BE2C (cell line): ENCODE measurements around the gene SEMA3G.

ENCODE experiments used
- DNase-seq: peaks from one replicate; pipeline ENCODE4 v3.0.0-alpha.2; 2020
- H3K27me3 ChIP-seq: fragments of 250-450 bp; sonication (Bioruptor Pico); 2 replicates; pipeline ENCODE4 v1.5.1; 2020; ENCODE audit warnings: mild to moderate bottlenecking
- H3K36me3 ChIP-seq: fragments of 250-450 bp; sonication (Bioruptor Pico); 2 replicates; pipeline ENCODE4 v1.5.1; 2020; ENCODE audit warnings: mild to moderate bottlenecking
- H3K4me1 ChIP-seq: fragments of 250-450 bp; sonication (Bioruptor Pico); 2 replicates; pipeline ENCODE4 v1.5.1; 2020
- H3K4me3 ChIP-seq: 2 replicates; pipeline ENCODE4 v1.5.1; 2011; ENCODE audit warnings: low read depth, low read length
- H3K9me3 ChIP-seq: fragments of 250-450 bp; sonication (Bioruptor Pico); 2 replicates; pipeline ENCODE4 v1.5.1; 2020
- TF ChIP-seq, protein P1 (sequence below): IDR thresholded peaks from 2 replicates; pipeline ENCODE4 v1.5.1; 2012; ENCODE audit warnings: mild to moderate bottlenecking, low read depth, low read length

Gene SEMA3G

DNA sequence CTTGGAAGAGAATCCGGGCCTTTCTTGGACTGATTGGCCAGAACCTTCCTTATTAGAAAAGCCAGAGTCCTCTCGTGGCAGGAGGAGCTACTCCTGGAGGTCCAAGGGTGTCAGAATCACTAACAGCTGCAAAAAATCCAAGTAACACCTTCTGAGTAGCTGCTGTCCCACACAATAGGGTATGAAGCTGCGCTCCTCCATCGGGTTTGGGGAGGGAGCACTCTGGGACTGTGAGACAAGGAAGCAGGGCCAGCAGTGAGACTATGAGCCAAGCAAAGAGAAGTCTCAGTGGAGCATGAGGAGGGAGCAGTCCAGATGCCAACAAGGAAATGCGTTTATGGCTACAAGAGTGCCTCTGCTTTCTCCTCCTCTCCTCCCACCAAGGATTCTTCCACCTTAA is 21.7 kb downstream of the SEMA3G start:
- Histone ChIP-seq H3K4me3 (no peak overlapping the region), H3K36me3 (no peaks in the 10 kb centered on the region), H3K4me1 (no peaks in the 10 kb centered on the region), H3K9me3 (no peaks in the 10 kb centered on the region), H3K27me3 (no peaks in the 10 kb centered on the region)
- TF ChIP-seq, protein P1, sequence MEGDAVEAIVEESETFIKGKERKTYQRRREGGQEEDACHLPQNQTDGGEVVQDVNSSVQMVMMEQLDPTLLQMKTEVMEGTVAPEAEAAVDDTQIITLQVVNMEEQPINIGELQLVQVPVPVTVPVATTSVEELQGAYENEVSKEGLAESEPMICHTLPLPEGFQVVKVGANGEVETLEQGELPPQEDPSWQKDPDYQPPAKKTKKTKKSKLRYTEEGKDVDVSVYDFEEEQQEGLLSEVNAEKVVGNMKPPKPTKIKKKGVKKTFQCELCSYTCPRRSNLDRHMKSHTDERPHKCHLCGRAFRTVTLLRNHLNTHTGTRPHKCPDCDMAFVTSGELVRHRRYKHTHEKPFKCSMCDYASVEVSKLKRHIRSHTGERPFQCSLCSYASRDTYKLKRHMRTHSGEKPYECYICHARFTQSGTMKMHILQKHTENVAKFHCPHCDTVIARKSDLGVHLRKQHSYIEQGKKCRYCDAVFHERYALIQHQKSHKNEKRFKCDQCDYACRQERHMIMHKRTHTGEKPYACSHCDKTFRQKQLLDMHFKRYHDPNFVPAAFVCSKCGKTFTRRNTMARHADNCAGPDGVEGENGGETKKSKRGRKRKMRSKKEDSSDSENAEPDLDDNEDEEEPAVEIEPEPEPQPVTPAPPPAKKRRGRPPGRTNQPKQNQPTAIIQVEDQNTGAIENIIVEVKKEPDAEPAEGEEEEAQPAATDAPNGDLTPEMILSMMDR: no peak
- DNase-seq: no peak

DNA sequence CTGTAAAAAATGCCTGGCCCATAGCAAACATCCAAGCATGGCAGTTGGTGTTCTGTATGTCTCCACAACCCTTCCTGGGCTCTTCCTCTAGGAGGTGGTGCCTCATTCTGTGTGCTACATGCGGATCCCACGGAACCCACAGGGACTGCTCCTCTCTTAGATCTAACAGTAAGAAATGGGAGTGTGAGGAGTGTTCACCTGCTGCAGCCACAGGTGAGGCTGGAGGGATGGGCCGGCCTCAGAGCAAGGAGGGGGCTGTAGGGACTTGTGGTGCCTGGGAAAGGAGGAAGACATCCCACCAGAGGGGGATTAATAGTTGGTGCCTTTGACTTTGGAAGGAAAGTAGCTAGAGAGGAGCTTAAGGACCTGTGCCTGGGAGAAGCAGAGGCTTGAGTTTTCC is 22.2 kb downstream of the SEMA3G start:
- no peaks in the 10 kb centered on the region for H3K36me3 ChIP-seq
- TF ChIP-seq, protein P1: no peak
- no peaks in the 10 kb centered on the region for H3K9me3 ChIP-seq
- DNase-seq: no peak
- H3K4me1 ChIP-seq: no peaks in the 10 kb centered on the region
- H3K27me3 ChIP-seq: no peaks in the 10 kb centered on the region
- no peak overlapping the region for H3K4me3 ChIP-seq

DNA sequence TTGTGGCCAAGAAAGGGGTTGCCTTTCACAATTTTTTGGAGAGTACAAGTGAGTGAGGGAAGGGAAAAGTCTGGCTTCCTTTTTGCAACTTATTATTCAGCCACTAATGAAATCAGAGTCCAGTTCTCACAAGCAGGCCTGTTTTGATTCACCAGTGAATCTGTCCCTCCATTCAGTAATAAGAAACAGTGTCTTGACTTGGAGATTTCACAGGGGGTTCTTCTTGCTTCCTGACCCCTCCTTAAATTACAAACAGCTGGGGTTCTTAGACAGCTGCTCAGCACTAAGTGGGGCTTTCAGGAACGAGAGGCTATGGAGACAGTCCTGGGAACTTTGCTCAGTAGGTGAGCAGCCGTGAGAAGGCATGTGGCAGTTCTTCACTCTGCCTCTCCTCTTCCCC is 24.5 kb downstream of the SEMA3G start:
- Histone ChIP-seq H3K4me3 (no peak overlapping the region), H3K27me3 (no peaks in the 10 kb centered on the region), H3K9me3 (no peaks in the 10 kb centered on the region), H3K4me1 (no peaks in the 10 kb centered on the region), H3K36me3 (no peaks in the 10 kb centered on the region)
- no peak for DNase-seq
- TF ChIP-seq, protein P1: no peak

DNA sequence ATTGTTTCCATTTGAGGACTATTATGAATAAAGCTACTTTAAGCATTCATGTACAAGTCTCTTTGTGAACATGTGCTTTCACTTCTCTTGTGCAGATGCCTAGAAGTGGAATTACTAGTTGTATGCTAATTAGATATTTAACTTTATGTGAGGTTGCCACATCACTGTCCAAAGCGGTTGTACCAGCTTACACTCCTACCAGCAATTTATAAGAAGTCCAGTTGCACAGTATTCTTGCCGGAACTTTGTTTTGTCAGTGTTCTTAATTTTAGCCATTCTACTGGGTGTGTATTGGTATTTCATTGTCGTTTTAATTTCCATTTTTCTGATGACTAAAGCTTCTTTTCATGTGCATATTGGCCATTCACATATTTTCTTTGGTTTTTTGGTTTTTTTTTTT is 29.1 kb downstream of the SEMA3G start:
- H3K4me3 ChIP-seq: no peak overlapping the region
- H3K9me3 ChIP-seq: no peaks in the 10 kb centered on the region
- DNase-seq: no peak
- TF ChIP-seq, protein P1: no peak
- peaks cover 4% of the 10 kb centered on the region; the same call in 1 of the 2 replicates for H3K4me1 ChIP-seq
- H3K27me3 ChIP-seq: no peaks in the 10 kb centered on the region
- no peaks in the 10 kb centered on the region for H3K36me3 ChIP-seq

DNA sequence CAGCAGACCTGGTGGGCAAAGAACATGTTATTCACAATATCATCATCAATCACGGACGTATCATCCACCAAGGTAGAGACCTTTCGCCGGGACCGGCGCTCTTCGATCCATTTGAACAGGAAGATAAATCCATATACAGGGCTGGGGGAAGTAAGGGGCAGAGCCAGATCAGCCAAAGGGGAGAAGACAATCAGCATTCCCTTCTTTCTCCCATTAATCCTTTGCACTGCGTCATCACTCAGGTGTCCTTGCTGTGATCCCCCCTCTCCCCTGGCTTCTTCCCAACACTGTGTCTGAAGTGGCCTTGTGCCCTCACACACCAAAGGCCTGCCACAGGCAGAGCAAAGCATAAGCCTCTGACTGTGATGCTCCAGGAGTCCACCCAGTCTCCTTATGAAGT is 36.4 kb downstream of the SEMA3G start:
- Histone ChIP-seq H3K36me3 (peaks cover 4% of the 10 kb centered on the region), H3K27me3 (no peaks in the 10 kb centered on the region), H3K9me3 (no peaks in the 10 kb centered on the region), H3K4me1 (peaks cover 4% of the 10 kb centered on the region; the same call in 1 of the 2 replicates), H3K4me3 (no peak overlapping the region)
- no peak for DNase-seq
- TF ChIP-seq, protein P1: no peak

DNA sequence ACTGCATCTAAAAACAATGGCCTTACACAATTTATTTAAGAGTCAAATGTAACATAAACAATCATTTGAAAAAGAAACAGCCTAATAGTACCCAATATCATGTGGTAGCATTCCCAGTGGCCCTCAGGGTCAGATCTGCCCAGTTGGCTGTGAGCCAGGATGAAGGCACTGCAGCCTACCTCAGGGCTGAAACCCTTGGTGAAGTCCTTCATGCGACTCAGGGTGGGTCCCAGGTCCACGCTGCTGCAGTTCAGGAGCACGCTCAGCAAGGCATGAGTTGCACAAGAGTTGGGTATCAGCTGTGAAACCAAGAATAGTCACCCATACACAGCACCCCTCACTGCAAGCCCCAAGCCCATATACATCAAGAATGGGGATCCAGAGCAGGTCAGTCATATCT is 37.1 kb downstream of the SEMA3G start:
- Histone ChIP-seq H3K36me3 (peaks cover 4% of the 10 kb centered on the region), H3K4me3 (no peak overlapping the region)
- DNase-seq: no peak

More for the DNA sequence above, 37.1 kb downstream of the SEMA3G start:
- H3K4me1 ChIP-seq: peaks cover 4% of the 10 kb centered on the region; the same call in 1 of the 2 replicates
- H3K27me3 ChIP-seq: no peaks in the 10 kb centered on the region
- H3K9me3 ChIP-seq: no peaks in the 10 kb centered on the region
- TF ChIP-seq, protein P1: no peak
